Ramos (cell line): ENCODE data around the gene RARA.

Experiments used
- in situ Hi-C: fragments of 300-500 bp; cut with MboI; formaldehyde crosslinking; loops from one replicate; pipeline ENCODE4 v1.14.3; 2022; ENCODE audit warnings: low sequenced_read_pairs; ENCODE audit not compliant: unreplicated experiment

Gene RARA

GRCh38 chr17:40352237-40352778 lies 43.3 kb downstream of the RARA start:
- in situ Hi-C loops = loop anchor here (5.0 kb wide), 2 partner anchors 45 to 150 kb away; partner anchors contain the start of gene RARA

- in situ Hi-C loops = loop anchor here (5.0 kb wide), 2 partner anchors 46 to 151 kb away; partner anchors contain the start of gene RARA
Measured at GRCh38 chr17:40352779-40353394, 43.9 kb downstream of the RARA start.

- in situ Hi-C loops = loop anchor here (5.0 kb wide), 2 partner anchors 47 to 152 kb away; partner anchors contain the start of gene RARA
Measured at GRCh38 chr17:40354221-40355122, 45.5 kb downstream of the RARA start.

- in situ Hi-C loops = no loop called here
Measured at GRCh38 chr17:40355123-40355803, 46.3 kb downstream of the RARA start.

GRCh38 chr17:40355804-40356758 lies 47.1 kb downstream of the RARA start:
- in situ Hi-C loops = no loop called here

GRCh38 chr17:40356990-40357881 lies 48.3 kb downstream of the RARA start:
- in situ Hi-C loops = no loop called here

- in situ Hi-C loops = no loop called here
Measured at GRCh38 chr17:40358323-40359038, 49.5 kb downstream of the RARA start.

GRCh38 chr17:40360091-40360490 lies 51.1 kb downstream of the RARA start:
- in situ Hi-C loops = loop anchor here (5.0 kb wide), 1 partner anchor 177 kb away; no protein-coding TSS in a partner anchor

- in situ Hi-C loops = loop anchor here (5.0 kb wide), 1 partner anchor 176 kb away; no protein-coding TSS in a partner anchor
Measured at GRCh38 chr17:40361063-40361924, 52.3 kb downstream of the RARA start.

- in situ Hi-C loops = loop anchor here (5.0 kb wide), 1 partner anchor 175 kb away; no protein-coding TSS in a partner anchor
Measured at GRCh38 chr17:40361925-40362695, 53.1 kb downstream of the RARA start.

GRCh38 chr17:40362696-40363110 lies 53.7 kb downstream of the RARA start:
- in situ Hi-C loops = loop anchor here (5.0 kb wide), 1 partner anchor 175 kb away; no protein-coding TSS in a partner anchor

- in situ Hi-C loops = loop anchor here (5.0 kb wide), 1 partner anchor 174 kb away; no protein-coding TSS in a partner anchor
Measured at GRCh38 chr17:40363111-40363827, 54.3 kb downstream of the RARA start.

GRCh38 chr17:40364121-40364861 lies 55.3 kb downstream of the RARA start, which contains the start of gene GJD3:
Gene GJD3, minus strand, starts transcription at chr17:40364737. Its CDS starts 922 bp downstream, at chr17:40363815.
- in situ Hi-C loops = loop anchor here (5.0 kb wide), 1 partner anchor 173 kb away; no protein-coding TSS in a partner anchor

- in situ Hi-C loops = loop anchor here (5.0 kb wide), 1 partner anchor 172 kb away; no protein-coding TSS in a partner anchor
Measured at GRCh38 chr17:40364906-40365305, 55.9 kb downstream of the RARA start.
